Karpas-422 (cell line): Measurements from ENCODE around the gene LAPTM5. TPM values are rescaled to one million over a fixed set of nuclear protein-coding genes. Genes with fewer than 3 reads are reported as not detected.

Experiments
- DNase-seq: peaks from one replicate; pipeline ENCODE4 v3.0.0-alpha.2; 2015
- H2AFZ ChIP-seq: fragments of 200-600 bp; sonication (generic); 2 replicates; pipeline ENCODE4 v1.6.1; 2014; ENCODE audit warnings: antibody characterized with exemption, low read length, mixed read lengths
- H3K27ac ChIP-seq: fragments of 200-600 bp; sonication (generic); 2 replicates; pipeline ENCODE4 v1.5.1; 2014; ENCODE audit warnings: mild to moderate bottlenecking, low read length, moderate library complexity
- H3K27me3 ChIP-seq: fragments of 200-600 bp; sonication (generic); 2 replicates; pipeline ENCODE4 v1.6.1; 2014; ENCODE audit warnings: low read length, mixed read lengths
- H3K36me3 ChIP-seq: fragments of 200-600 bp; sonication (generic); 2 replicates; pipeline ENCODE4 v1.6.1; 2014; ENCODE audit warnings: low read length, mixed read lengths; ENCODE audit not compliant: insufficient read depth
- H3K4me1 ChIP-seq: fragments of 200-600 bp; sonication (generic); 2 replicates; pipeline ENCODE4 v1.6.1; 2014; ENCODE audit warnings: mild to moderate bottlenecking, low read length, mixed read lengths
- H3K4me2 ChIP-seq: fragments of 200-600 bp; sonication (generic); 2 replicates; pipeline ENCODE4 v1.6.1; 2014; ENCODE audit warnings: low read length, low read depth, mild to moderate bottlenecking; ENCODE audit not compliant: poor library complexity, severe bottlenecking
- H3K4me3 ChIP-seq: fragments of 200-600 bp; sonication (generic); 2 replicates; pipeline ENCODE4 v1.5.1; 2014; ENCODE audit warnings: mild to moderate bottlenecking, antibody characterized with exemption, low read length, mixed read lengths
- H3K79me2 ChIP-seq: fragments of 200-600 bp; sonication (generic); 2 replicates; pipeline ENCODE4 v1.6.1; 2014; ENCODE audit warnings: mild to moderate bottlenecking, low read length, mixed read lengths
- H3K9ac ChIP-seq: fragments of 200-600 bp; sonication (generic); 2 replicates; pipeline ENCODE4 v1.6.0; 2014; ENCODE audit warnings: low read length
- H3K9me2 ChIP-seq: fragments of 200-600 bp; sonication (generic), shearing (Covaris generic); replicated peaks from 2 replicates; pipeline ENCODE4 v1.6.0; 2014; ENCODE audit warnings: mild to moderate bottlenecking, low read length, moderate library complexity; ENCODE audit not compliant: insufficient read depth
- H3K9me3 ChIP-seq: fragments of 300-700, 200-600 bp; sonication (generic); 2 replicates; pipeline ENCODE4 v1.6.1; 2014; ENCODE audit warnings: low read length, mixed read lengths
- H4K20me1 ChIP-seq: fragments of 200-600 bp; sonication (generic); 2 replicates; pipeline ENCODE4 v1.6.1; 2014; ENCODE audit warnings: mild to moderate bottlenecking, antibody characterized with exemption, low read length, low read depth; ENCODE audit not compliant: insufficient read depth
- total RNA-seq: library from RNA; depleted of rRNA; stranded (reverse); fragments of >200 nt; shearing (Covaris generic); gene quantifications from 2 replicates; pipeline ENCODE4 v1.2.3, GENCODE V29; 2014; ENCODE audit warnings: low replicate concordance

Gene LAPTM5
- total RNA-seq, 1 experiment from 2014 or later = 184 TPM

- Histone ChIP-seq H4K20me1 (peaks cover 5% of the 10 kb centered on the region; the same call in 1 of the 2 replicates), H3K4me2 (no peak overlapping the region), H3K27me3 (no peaks in the 10 kb centered on the region), H2AFZ (no peak overlapping the region), H3K9me2 (no peaks in the 10 kb centered on the region), H3K27ac (no peak overlapping the region), H3K9me3 (no peaks in the 10 kb centered on the region), H3K9ac (no peak overlapping the region), H3K4me1 (peaks cover 22% of the 10 kb centered on the region), H3K36me3 (no peaks in the 10 kb centered on the region), H3K4me3 (no peak overlapping the region), H3K79me2 (no peaks in the 10 kb centered on the region)
- DNase-seq = no peak
Observed at GRCh38 chr1:30726236-30726635, 31.3 kb downstream of the LAPTM5 start.

- H3K4me2 ChIP-seq = no peak overlapping the region
- H4K20me1 ChIP-seq = peaks cover 5% of the 10 kb centered on the region; the same call in 1 of the 2 replicates
- no peak for DNase-seq
- H3K4me3 ChIP-seq = no peak overlapping the region
- no peak overlapping the region for H2AFZ ChIP-seq
- no peaks in the 10 kb centered on the region for H3K9me2 ChIP-seq
- no peaks in the 10 kb centered on the region for H3K27me3 ChIP-seq
- H3K4me1 ChIP-seq = peaks cover 17% of the 10 kb centered on the region
- H3K36me3 ChIP-seq = no peaks in the 10 kb centered on the region
- no peaks in the 10 kb centered on the region for H3K9me3 ChIP-seq
- no peak overlapping the region for H3K9ac ChIP-seq
- no peak overlapping the region for H3K27ac ChIP-seq
- H3K79me2 ChIP-seq = no peaks in the 10 kb centered on the region
Observed at GRCh38 chr1:30725450-30726095, 32.0 kb downstream of the LAPTM5 start.

GRCh38 chr1:30724655-30725421, 32.7 kb downstream of the LAPTM5 start:
- Histone ChIP-seq H3K79me2 (no peaks in the 10 kb centered on the region), H3K4me1 (peaks cover 17% of the 10 kb centered on the region)

GRCh38 chr1:30724175-30724574, 33.4 kb downstream of the LAPTM5 start:
- Histone ChIP-seq H3K9me2 (no peaks in the 10 kb centered on the region), H3K9ac (no peak overlapping the region), H2AFZ (no peak overlapping the region), H4K20me1 (peaks cover 11% of the 10 kb centered on the region; the same call in 1 of the 2 replicates), H3K27me3 (no peaks in the 10 kb centered on the region), H3K36me3 (no peaks in the 10 kb centered on the region), H3K79me2 (no peaks in the 10 kb centered on the region), H3K4me3 (no peak overlapping the region), H3K4me1 (peaks cover 17% of the 10 kb centered on the region), H3K9me3 (no peaks in the 10 kb centered on the region), H3K4me2 (no peak overlapping the region), H3K27ac (no peak overlapping the region)
- DNase-seq = peak; percentile 61

More at GRCh38 chr1:30724655-30725421, 32.7 kb downstream of the LAPTM5 start:
- no peak for DNase-seq
- Histone ChIP-seq H3K9ac (no peak overlapping the region), H3K27me3 (no peaks in the 10 kb centered on the region), H3K36me3 (no peaks in the 10 kb centered on the region), H2AFZ (no peak overlapping the region), H4K20me1 (peaks cover 8% of the 10 kb centered on the region; the same call in 1 of the 2 replicates), H3K4me3 (no peak overlapping the region), H3K9me3 (no peaks in the 10 kb centered on the region), H3K27ac (no peak overlapping the region), H3K9me2 (no peaks in the 10 kb centered on the region), H3K4me2 (no peak overlapping the region)

- Histone ChIP-seq H3K27ac (no peak within 1 kb of the TSS), H3K9me2 (no peaks in the 10 kb centered on the region), H3K9ac (no peak within 1 kb of the TSS), H2AFZ (no peak within 1 kb of the TSS), H3K4me2 (no peak within 1 kb of the TSS), H3K27me3 (no peaks in the 10 kb centered on the region), H3K4me1 (peaks cover 22% of the 10 kb centered on the region), H3K79me2 (no peaks in the 10 kb centered on the region), H3K36me3 (no peaks in the 10 kb centered on the region), H4K20me1 (peaks cover 11% of the 10 kb centered on the region; the same call in 1 of the 2 replicates), H3K9me3 (no peaks in the 10 kb centered on the region), H3K4me3 (no peak within 1 kb of the TSS)
- no peak for DNase-seq
Observed at GRCh38 chr1:30723331-30723755, 34.2 kb downstream of the LAPTM5 start, which contains the start of gene MATN1. TSS of gene MATN1 (minus strand) at chr1:30723585. CDS start at chr1:30723551, 34 bp downstream.

- Histone ChIP-seq H3K4me2 (no peak overlapping the region), H3K9ac (no peak overlapping the region), H3K4me1 (peaks cover 22% of the 10 kb centered on the region)
Observed at GRCh38 chr1:30721812-30722537, 35.6 kb downstream of the LAPTM5 start.

GRCh38 chr1:30721341-30721793, 36.2 kb downstream of the LAPTM5 start:
- Histone ChIP-seq H3K4me1 (peaks cover 22% of the 10 kb centered on the region), H2AFZ (no peak overlapping the region), H3K27ac (no peak overlapping the region), H3K4me2 (no peak overlapping the region), H3K79me2 (no peaks in the 10 kb centered on the region), H3K9ac (no peak overlapping the region), H3K27me3 (no peaks in the 10 kb centered on the region), H3K4me3 (no peak overlapping the region), H4K20me1 (peaks cover 11% of the 10 kb centered on the region; the same call in 1 of the 2 replicates), H3K9me3 (peaks cover 4% of the 10 kb centered on the region; the same call in 1 of the 2 replicates), H3K9me2 (no peaks in the 10 kb centered on the region), H3K36me3 (no peaks in the 10 kb centered on the region)
- no peak for DNase-seq

More at GRCh38 chr1:30721812-30722537, 35.6 kb downstream of the LAPTM5 start:
- Histone ChIP-seq H3K27me3 (no peaks in the 10 kb centered on the region), H3K4me3 (no peak overlapping the region), H2AFZ (no peak overlapping the region), H3K9me2 (no peaks in the 10 kb centered on the region), H3K36me3 (no peaks in the 10 kb centered on the region), H3K27ac (no peak overlapping the region), H3K79me2 (no peaks in the 10 kb centered on the region), H4K20me1 (peaks cover 11% of the 10 kb centered on the region; the same call in 1 of the 2 replicates), H3K9me3 (no peaks in the 10 kb centered on the region)
- no peak for DNase-seq
